ENCODE measurements around the gene LYPLA2. TPM values are rescaled to one million over a fixed set of nuclear protein-coding genes. Genes with fewer than 3 reads are reported as not detected.

LYPLA2 gene
- total and polyA plus RNA-seq, 2 of the 8 experiments (the other 6 are each of a cell fraction or from before 2014, with no cell fraction given): 138 to 211 TPM

DNA sequence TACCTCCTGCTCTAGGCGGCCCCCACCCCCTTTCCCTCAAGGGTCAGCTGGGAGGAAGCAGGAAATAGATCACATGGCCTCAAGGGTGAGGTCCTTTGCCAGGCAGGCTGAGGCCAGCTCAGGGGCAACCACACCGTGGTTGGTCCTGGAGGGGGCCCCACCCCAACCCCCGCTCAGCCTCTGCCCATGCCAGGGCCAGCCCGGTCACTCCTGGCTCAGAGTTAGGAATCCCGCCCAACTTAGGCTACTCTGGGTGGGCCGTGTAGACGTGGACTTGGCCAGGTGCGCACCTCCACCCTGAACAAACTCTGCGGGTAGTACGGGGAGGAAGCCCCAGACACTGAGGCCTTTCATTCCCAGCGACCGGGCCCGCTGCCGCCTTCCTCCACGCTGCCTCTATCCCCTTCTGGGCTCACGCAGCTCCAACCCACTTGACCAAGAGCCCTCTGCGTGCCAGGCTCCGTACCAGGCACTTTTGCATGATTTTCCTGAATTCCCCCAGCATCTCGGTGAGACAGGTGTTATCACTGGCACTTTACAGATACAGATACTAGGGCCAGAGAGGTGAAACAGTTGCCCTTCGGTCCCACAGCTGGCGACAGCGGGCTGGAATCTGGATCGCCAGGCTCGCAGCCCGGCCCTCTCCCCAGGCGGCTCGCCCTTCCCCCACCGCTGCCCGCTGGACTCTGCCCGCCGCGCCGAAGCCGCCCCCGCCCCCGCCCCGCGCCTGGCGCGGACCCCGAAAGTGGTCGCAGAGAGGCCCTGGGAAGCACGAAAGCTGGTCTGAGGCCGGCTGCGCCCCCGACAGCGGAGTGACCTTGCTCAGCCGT is 8.8 kb downstream of the LYPLA2 start (continued):
- TF ChIP-seq, protein P1, sequence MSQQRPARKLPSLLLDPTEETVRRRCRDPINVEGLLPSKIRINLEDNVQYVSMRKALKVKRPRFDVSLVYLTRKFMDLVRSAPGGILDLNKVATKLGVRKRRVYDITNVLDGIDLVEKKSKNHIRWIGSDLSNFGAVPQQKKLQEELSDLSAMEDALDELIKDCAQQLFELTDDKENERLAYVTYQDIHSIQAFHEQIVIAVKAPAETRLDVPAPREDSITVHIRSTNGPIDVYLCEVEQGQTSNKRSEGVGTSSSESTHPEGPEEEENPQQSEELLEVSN (IDR thresholded peaks at IDR 0.05): peak; percentile 23; the same call in 1 of the 2 replicates
- TF ChIP-seq TBP (IDR thresholded peaks at IDR 0.05; ENCODE audit: low read depth, low read length): 0 out of 2 replicates have a peak, but pooled peaks have one; percentile 12
- no peak for TF ChIP-seq EZH2 (IDR thresholded peaks at IDR 0.05; ENCODE audit: low read depth, low read length, severe bottlenecking)
- TF ChIP-seq SIN3A (conservative IDR thresholded peaks at IDR 0.05 in 1 of 2, IDR thresholded peaks at IDR 0.05 in 1 of 2; ENCODE audit: low read depth in 1 of 2, low read length in 2 of 2): peak in 1 of 2 experiments; percentile 55; a peak in 1 of 4 replicates
- TF ChIP-seq CBX8 (IDR thresholded peaks at IDR 0.05; ENCODE audit: borderline replicate concordance, low read depth, low read length): no peak
- no peak for TF ChIP-seq JUN (IDR thresholded peaks at IDR 0.05; ENCODE audit: low read depth, low read length)
- no peak for TF ChIP-seq SAP30 (IDR thresholded peaks at IDR 0.05; ENCODE audit: insufficient read depth, insufficient replicate concordance, low read length)
- no peak for TF ChIP-seq NRF1 (IDR thresholded peaks at IDR 0.05; ENCODE audit: low read depth, low read length)

Measured in H1 (cell line).